Esophagus muscularis mucosa (tissue), 4 donors: ENCODE results near the gene SPOCK1. TPM values are rescaled to one million over a fixed set of nuclear protein-coding genes. Genes with fewer than 3 reads are reported as not detected.

Source experiments
- DNase-seq: peaks from one replicate; pipeline ENCODE4 v3.0.0-alpha.2; 2017; ENCODE audit errors: extremely low spot score
- H3K27ac ChIP-seq, 4 donors: fragments of 200-600 bp; sonication (generic); replicated peaks in 1 of 4; 1 replicate in 3 of 4; 2 replicates in 1 of 4; pipeline ENCODE4 v1.5.1; 2016 to 2019; ENCODE audit warnings: mild to moderate bottlenecking in 1 of 4
- H3K27me3 ChIP-seq, 4 donors: fragments of 200-600 bp; sonication (generic); one replicate each; pipeline versions ENCODE4 v1.5.1 to v1.6.0; 2016 to 2019
- H3K36me3 ChIP-seq, 4 donors: fragments of 200-600 bp; sonication (generic); one replicate each; pipeline ENCODE4 v1.5.1; 2016 to 2019
- H3K4me1 ChIP-seq, 4 donors: fragments of 200-600 bp; sonication (generic); one replicate each; pipeline ENCODE4 v1.5.1; 2016 to 2019
- H3K4me3 ChIP-seq, 4 donors: fragments of 200-600 bp; sonication (generic); 1 replicate in 2 of 4; 2 replicates in 2 of 4; pipeline ENCODE4 v1.5.1; 2016 to 2019; ENCODE audit warnings: mild to moderate bottlenecking in 4 of 4, moderate library complexity in 1 of 4
- H3K9me3 ChIP-seq, 4 donors: fragments of 200-600 bp; sonication (generic); 1 replicate in 3 of 4; 2 replicates in 1 of 4; pipeline ENCODE4 v1.5.1; 2016 to 2019
- CTCF ChIP-seq, 3 experiments: fragments of 200-600 bp in 2 of 3; fragments of 450-650 bp in 1 of 3; sonication (generic) in 2 of 3; IDR thresholded peaks; one replicate each; pipeline ENCODE4 v1.5.1; 2017 to 2019; ENCODE audit warnings: antibody characterized with exemption in 3 of 3, mild to moderate bottlenecking in 2 of 3, moderate library complexity in 1 of 3
- EP300 ChIP-seq: sonication (generic); formaldehyde crosslinking; IDR thresholded peaks from one replicate; pipeline ENCODE4 v1.6.1; 2017; ENCODE audit warnings: antibody characterized with exemption
- POLR2A ChIP-seq: fragments of 450-650 bp; IDR thresholded peaks from one replicate; pipeline ENCODE4 v1.6.1; 2017; ENCODE audit warnings: antibody characterized with exemption, moderate library complexity, mild to moderate bottlenecking, low read depth
- POLR2AphosphoS5 ChIP-seq, 2 donors: sonication (generic); formaldehyde crosslinking; IDR thresholded peaks; one replicate each; pipeline ENCODE4 v1.6.1; 2017; ENCODE audit warnings: antibody characterized with exemption in 2 of 2
- WGBS: methylation state at CpG from one replicate; pipeline ENCODE4 v1.1.5; 2018; 5-methylcytosine and 5-hydroxymethylcytosine counted together
- intact Hi-C: fragments of 100-400 bp; cut with DNase I; formaldehyde crosslinking; loops from one replicate; pipeline ENCODE4 v1.15.1; 2023
- total RNA-seq, 4 donors: library from RNA; depleted of rRNA; stranded (reverse); fragments of >200 nt; gene quantifications; one replicate each; pipeline versions ENCODE4 v1.1.0 to v1.2.1, GENCODE V29; 2016

Gene SPOCK1
- total RNA-seq, 4 donors from 2014 or later = 39.0 to 52.4 (median 45.6) TPM

- intact Hi-C loops = no loop called here
- H3K36me3 ChIP-seq = no peaks in the 10 kb centered on the region
- no peaks in the 10 kb centered on the region for H3K27me3 ChIP-seq
- 40% methylated on average over 2 of the region's 2 CpGs for WGBS
- no peaks in the 10 kb centered on the region for H3K4me1 ChIP-seq
- no peak overlapping the region for H3K27ac ChIP-seq
- no peak for DNase-seq
- TF ChIP-seq POLR2AphosphoS5 (IDR thresholded peaks at IDR 0.05) (no peak), POLR2A (no peak), CTCF (IDR thresholded peaks at IDR 0.05) (no peak), EP300 (no peak)
- no peaks in the 10 kb centered on the region for H3K9me3 ChIP-seq
- H3K4me3 ChIP-seq = no peak overlapping the region
Observed at GRCh38 chr5:137190031-137190430, 309.1 kb downstream of the SPOCK1 start.

- 82% methylated on average over 5 of the region's 5 CpGs for WGBS
Observed at GRCh38 chr5:137188566-137188965, 310.6 kb downstream of the SPOCK1 start.

GRCh38 chr5:137186759-137187461 lies 312.2 kb downstream of the SPOCK1 start:
- H3K4me1 ChIP-seq = no peaks in the 10 kb centered on the region
- H3K36me3 ChIP-seq = no peaks in the 10 kb centered on the region
- H3K9me3 ChIP-seq = no peaks in the 10 kb centered on the region
- TF ChIP-seq POLR2AphosphoS5 (IDR thresholded peaks at IDR 0.05) (peak in 1 of 2 donors; percentile 26), EP300 (no peak)
- H3K27ac ChIP-seq = peak overlapping the region in 2 of 4 donors; percentile 34 to 44
- whole genome bisulfite sequencing = 55% methylated on average over 5 of the region's 5 CpGs
- DNase-seq = no peak
- intact Hi-C loops = no loop called here
- no peak overlapping the region for H3K4me3 ChIP-seq
- no peaks in the 10 kb centered on the region for H3K27me3 ChIP-seq

More at GRCh38 chr5:137188566-137188965, 310.6 kb downstream of the SPOCK1 start:
- no peak for DNase-seq
- Histone ChIP-seq H3K36me3 (no peaks in the 10 kb centered on the region), H3K27me3 (no peaks in the 10 kb centered on the region), H3K4me3 (no peak overlapping the region), H3K9me3 (no peaks in the 10 kb centered on the region), H3K27ac (no peak overlapping the region), H3K4me1 (no peaks in the 10 kb centered on the region)
- intact Hi-C loops = no loop called here
- no peak for TF ChIP-seq POLR2AphosphoS5 (IDR thresholded peaks at IDR 0.05)
- TF ChIP-seq CTCF (IDR thresholded peaks at IDR 0.05) = no peak
- no peak for TF ChIP-seq EP300
- TF ChIP-seq POLR2A = no peak

GRCh38 chr5:137185193-137185592 lies 313.9 kb downstream of the SPOCK1 start:
- WGBS = 88% methylated on average over 2 of the region's 2 CpGs
- intact Hi-C loops = no loop called here
- DNase-seq = no peak
- H3K9me3 ChIP-seq = no peaks in the 10 kb centered on the region
- H3K27ac ChIP-seq = no peak overlapping the region
- H3K4me1 ChIP-seq = no peaks in the 10 kb centered on the region
- no peak for TF ChIP-seq POLR2A
- TF ChIP-seq POLR2AphosphoS5 (IDR thresholded peaks at IDR 0.05) = no peak
- no peak for TF ChIP-seq EP300
- no peak for TF ChIP-seq CTCF (IDR thresholded peaks at IDR 0.05)
- H3K36me3 ChIP-seq = no peaks in the 10 kb centered on the region
- H3K27me3 ChIP-seq = no peaks in the 10 kb centered on the region
- H3K4me3 ChIP-seq = no peak overlapping the region

GRCh38 chr5:137184734-137185133 lies 314.4 kb downstream of the SPOCK1 start:
- TF ChIP-seq POLR2A (no peak), POLR2AphosphoS5 (IDR thresholded peaks at IDR 0.05) (no peak), EP300 (no peak), CTCF (IDR thresholded peaks at IDR 0.05) (no peak)
- Histone ChIP-seq H3K9me3 (no peaks in the 10 kb centered on the region), H3K4me3 (no peak overlapping the region), H3K4me1 (no peaks in the 10 kb centered on the region), H3K27me3 (no peaks in the 10 kb centered on the region), H3K27ac (no peak overlapping the region), H3K36me3 (no peaks in the 10 kb centered on the region)
- no peak for DNase-seq
- intact Hi-C loops = no loop called here
- WGBS = 86% methylated on average over 2 of the region's 2 CpGs
